Heart left ventricle (tissue), 13 donors: ENCODE measurements around the gene MMAB.

Experiments
- POLR2A ChIP-seq, 2 donors: fragments of 450-650 bp; IDR thresholded peaks; one replicate each; pipeline ENCODE4 v1.6.1; 2017; ENCODE audit warnings: antibody characterized with exemption in 2 of 2, mild to moderate bottlenecking in 2 of 2, moderate library complexity in 2 of 2
- TF ChIP-seq, protein P1 (sequence below), 12 donors: fragments of 200-600 bp; sonication (generic) in 4 of 12; IDR thresholded peaks; one replicate each; pipeline versions ENCODE4 v1.5.0 to v1.8.0; 2018 to 2022; ENCODE audit warnings: antibody characterized with exemption in 12 of 12, mild to moderate bottlenecking in 5 of 12
- donor health status: ischemic (EF 13 %, LVEDD 7.1; RV severe dilation, severe dysfunction).
- donor health status: DM: no; HTN: yes; CAD: no.
- donor health status: DM: no; HTN: no; CAD: no.
- donor health status: ischemic (EF 25% LVEDD 6.9; RV normal size, moderate dysfunction).
- donor health status: ischemic (EF 25% LVEDD 5.7; RV mildly dilated, moderate dysfunction).
- donor health status: ischemic (EF 35%, LVEDD 5.7; RV mildly dilated, moderate dysfunction).
- donor health status: nonischemic (EF 11% LVEDD 7.7; RV severe dilation, severe dysfunction).
- donor health status: DM: yes; HTN: yes; CAD: no.
- donor health status: PGD.
- donor health status: ischemic (EF 29% LVEDD 5.4; RV normal size, mild dysfunction).
- donor health status: nonischemic (EF 23%, LVEDD 6.1; RV moderate dilation, normal function).

DNA sequence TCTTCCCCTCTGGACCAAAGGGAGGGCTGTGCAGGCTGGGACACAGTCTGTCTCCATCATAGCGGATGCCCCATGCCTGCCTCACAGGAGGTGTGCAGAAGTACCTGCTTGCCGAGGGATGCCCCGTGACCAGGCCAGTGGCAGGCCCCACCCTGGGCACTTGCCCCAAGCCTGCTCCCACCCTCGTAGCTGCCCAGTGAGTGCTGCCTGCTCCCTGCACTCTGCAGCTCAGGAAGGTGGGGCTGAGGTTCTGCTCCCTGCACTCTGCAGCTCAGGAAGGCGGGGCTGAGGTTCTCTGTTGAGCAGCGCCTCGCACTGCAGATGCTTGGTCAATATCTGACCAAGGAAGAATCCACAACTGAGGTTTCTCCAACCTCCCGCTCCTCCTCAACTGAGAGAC lies 6.9 kb downstream of the MMAB start:
- no peak for TF ChIP-seq POLR2A (IDR thresholded peaks at IDR 0.05)
- TF ChIP-seq, protein P1, sequence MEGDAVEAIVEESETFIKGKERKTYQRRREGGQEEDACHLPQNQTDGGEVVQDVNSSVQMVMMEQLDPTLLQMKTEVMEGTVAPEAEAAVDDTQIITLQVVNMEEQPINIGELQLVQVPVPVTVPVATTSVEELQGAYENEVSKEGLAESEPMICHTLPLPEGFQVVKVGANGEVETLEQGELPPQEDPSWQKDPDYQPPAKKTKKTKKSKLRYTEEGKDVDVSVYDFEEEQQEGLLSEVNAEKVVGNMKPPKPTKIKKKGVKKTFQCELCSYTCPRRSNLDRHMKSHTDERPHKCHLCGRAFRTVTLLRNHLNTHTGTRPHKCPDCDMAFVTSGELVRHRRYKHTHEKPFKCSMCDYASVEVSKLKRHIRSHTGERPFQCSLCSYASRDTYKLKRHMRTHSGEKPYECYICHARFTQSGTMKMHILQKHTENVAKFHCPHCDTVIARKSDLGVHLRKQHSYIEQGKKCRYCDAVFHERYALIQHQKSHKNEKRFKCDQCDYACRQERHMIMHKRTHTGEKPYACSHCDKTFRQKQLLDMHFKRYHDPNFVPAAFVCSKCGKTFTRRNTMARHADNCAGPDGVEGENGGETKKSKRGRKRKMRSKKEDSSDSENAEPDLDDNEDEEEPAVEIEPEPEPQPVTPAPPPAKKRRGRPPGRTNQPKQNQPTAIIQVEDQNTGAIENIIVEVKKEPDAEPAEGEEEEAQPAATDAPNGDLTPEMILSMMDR (IDR thresholded peaks at IDR 0.05): no peak
